Measurements from ENCODE around the gene CNTN5. TPM values are rescaled to one million over a fixed set of nuclear protein-coding genes. Genes with fewer than 3 reads are reported as not detected.

The CNTN5 gene
- total RNA-seq, 1 donor from 2014 or later = not detected

DNA sequence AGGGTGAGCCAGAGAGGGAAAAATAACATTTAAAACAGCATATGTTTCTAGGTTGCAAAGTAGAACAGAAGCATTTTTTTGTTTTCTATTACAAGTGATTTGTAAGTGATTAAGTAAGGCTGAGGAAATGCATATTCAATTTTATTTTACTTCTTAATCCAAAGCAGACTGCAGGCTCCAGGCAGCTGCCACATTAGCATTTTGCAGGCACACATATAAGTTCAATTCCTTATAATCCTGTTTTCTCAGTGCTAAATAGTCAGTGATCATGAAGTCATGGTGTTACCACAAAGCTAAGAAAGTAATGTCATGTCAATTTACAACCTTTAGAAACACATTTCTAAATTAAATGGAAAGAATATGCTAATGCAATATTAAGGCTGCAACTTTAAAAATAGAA, 149.8 kb downstream of the CNTN5 start:
- no peak for ATAC-seq

DNA sequence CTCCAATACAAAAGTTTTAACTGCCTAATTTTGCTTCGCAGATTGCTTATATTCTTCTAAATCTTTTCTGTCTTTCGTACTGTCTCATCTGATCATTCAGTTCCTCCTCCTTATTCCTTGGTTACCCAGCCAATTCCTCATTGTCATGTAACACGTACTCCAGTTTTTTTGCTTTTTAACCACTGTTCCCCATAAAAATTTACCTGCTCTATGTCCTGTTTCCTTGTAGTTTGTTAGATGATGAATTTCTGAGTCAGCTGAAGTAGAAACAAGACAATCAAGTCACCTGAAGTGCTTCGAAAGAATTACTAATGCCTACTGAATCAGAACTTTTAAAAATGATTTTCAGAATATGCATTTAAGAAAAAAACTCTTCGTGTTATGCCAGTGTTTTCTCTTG, 150.6 kb downstream of the CNTN5 start:
- intact Hi-C loops (cut with DNase I) = no loop called here
- H3K27me3 ChIP-seq = no peaks in the 10 kb centered on the region
- H3K9me3 ChIP-seq = no peaks in the 10 kb centered on the region
- no peaks in the 10 kb centered on the region for H3K36me3 ChIP-seq
- TF ChIP-seq, protein P1, sequence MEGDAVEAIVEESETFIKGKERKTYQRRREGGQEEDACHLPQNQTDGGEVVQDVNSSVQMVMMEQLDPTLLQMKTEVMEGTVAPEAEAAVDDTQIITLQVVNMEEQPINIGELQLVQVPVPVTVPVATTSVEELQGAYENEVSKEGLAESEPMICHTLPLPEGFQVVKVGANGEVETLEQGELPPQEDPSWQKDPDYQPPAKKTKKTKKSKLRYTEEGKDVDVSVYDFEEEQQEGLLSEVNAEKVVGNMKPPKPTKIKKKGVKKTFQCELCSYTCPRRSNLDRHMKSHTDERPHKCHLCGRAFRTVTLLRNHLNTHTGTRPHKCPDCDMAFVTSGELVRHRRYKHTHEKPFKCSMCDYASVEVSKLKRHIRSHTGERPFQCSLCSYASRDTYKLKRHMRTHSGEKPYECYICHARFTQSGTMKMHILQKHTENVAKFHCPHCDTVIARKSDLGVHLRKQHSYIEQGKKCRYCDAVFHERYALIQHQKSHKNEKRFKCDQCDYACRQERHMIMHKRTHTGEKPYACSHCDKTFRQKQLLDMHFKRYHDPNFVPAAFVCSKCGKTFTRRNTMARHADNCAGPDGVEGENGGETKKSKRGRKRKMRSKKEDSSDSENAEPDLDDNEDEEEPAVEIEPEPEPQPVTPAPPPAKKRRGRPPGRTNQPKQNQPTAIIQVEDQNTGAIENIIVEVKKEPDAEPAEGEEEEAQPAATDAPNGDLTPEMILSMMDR (IDR thresholded peaks at IDR 0.05) = no peak
- ATAC-seq = no peak
- H3K4me1 ChIP-seq = no peaks in the 10 kb centered on the region
- H3K27ac ChIP-seq = no peak overlapping the region
- H3K4me3 ChIP-seq = no peak overlapping the region
- no peak for DNase-seq

More for the DNA sequence above, 149.8 kb downstream of the CNTN5 start:
- Histone ChIP-seq H3K36me3 (no peaks in the 10 kb centered on the region), H3K27ac (no peak overlapping the region), H3K4me3 (no peak overlapping the region), H3K4me1 (no peaks in the 10 kb centered on the region), H3K9me3 (no peaks in the 10 kb centered on the region), H3K27me3 (no peaks in the 10 kb centered on the region)
- TF ChIP-seq, protein P1 (IDR thresholded peaks at IDR 0.05) = no peak
- no peak for DNase-seq
- intact Hi-C loops (cut with DNase I) = no loop called here

DNA sequence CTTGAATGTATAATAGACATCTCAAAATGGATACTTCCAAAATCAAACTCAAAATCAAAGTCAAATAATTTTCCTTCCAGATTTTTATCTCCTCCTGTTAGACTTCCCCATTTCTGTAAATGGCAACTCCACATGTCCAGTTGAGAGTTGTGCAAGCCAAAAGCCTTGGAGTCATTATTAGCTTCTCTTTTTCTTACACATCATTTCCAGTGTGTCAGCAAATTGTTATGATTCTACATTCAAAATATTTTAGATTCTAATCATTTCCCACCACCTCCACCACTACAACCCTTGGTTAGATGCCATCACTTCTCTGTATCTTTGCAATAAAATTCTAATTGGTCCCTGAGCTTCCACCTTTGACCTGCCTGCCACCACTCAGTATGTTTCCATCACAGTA, 155.7 kb downstream of the CNTN5 start:
- DNase-seq (no peak), ATAC-seq (no peak)
- H3K27me3 ChIP-seq = no peaks in the 10 kb centered on the region
- no peaks in the 10 kb centered on the region for H3K4me1 ChIP-seq
- no peaks in the 10 kb centered on the region for H3K9me3 ChIP-seq
- no peak overlapping the region for H3K4me3 ChIP-seq
- TF ChIP-seq, protein P1 (IDR thresholded peaks at IDR 0.05) = no peak
- intact Hi-C loops (cut with DNase I) = no loop called here
- no peak overlapping the region for H3K27ac ChIP-seq
- no peaks in the 10 kb centered on the region for H3K36me3 ChIP-seq

DNA sequence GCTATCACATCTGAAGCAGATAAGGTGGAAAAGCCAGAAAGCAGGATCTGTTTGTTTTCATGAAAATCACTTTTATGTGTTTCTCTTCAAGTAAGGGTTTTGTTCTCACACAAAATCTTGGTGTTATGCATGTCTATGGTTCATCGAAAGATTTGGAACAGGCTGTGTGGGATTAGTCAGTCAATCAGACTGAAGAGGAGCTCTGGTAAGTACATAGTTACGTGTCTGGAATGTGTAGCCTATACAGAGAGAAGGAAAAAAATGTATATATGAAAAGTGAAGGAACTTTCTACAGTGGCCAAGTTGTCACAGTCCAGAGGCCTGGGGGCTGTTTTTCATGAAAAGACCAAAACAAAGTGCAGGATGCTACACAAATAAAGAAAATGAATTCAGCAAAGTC, 156.7 kb downstream of the CNTN5 start:
- intact Hi-C loops (cut with DNase I) = no loop called here
- Histone ChIP-seq H3K4me3 (no peak overlapping the region), H3K27ac (no peak overlapping the region), H3K9me3 (no peaks in the 10 kb centered on the region), H3K4me1 (no peaks in the 10 kb centered on the region), H3K27me3 (no peaks in the 10 kb centered on the region), H3K36me3 (no peaks in the 10 kb centered on the region)
- no peak for DNase-seq
- TF ChIP-seq, protein P1 (IDR thresholded peaks at IDR 0.05) = no peak
- ATAC-seq = no peak

DNA sequence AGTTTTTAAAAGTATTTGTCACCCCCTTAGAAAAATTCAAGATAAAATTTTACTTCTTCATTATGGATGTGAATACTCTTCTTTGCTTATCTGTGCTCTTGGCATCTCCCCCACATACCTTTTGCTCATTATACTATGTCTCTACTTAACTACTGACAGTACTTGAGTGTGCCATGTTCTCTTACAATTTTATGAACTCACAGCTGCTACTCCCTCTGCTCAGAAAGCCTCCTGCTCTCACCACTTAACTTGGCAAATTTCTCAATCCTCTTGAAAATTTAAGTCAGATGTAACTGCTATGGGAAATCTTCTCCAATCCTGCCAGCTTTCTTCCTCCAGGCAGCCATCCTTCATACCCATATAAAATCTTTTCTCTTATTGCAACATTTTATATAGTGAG, 163.4 kb downstream of the CNTN5 start:
- no peaks in the 10 kb centered on the region for H3K9me3 ChIP-seq
- no peaks in the 10 kb centered on the region for H3K4me1 ChIP-seq
- intact Hi-C loops (cut with DNase I) = no loop called here
- DNase-seq (no peak), ATAC-seq (no peak)
- H3K27ac ChIP-seq = no peak overlapping the region
- no peaks in the 10 kb centered on the region for H3K36me3 ChIP-seq
- H3K27me3 ChIP-seq = no peaks in the 10 kb centered on the region
- TF ChIP-seq, protein P1 (IDR thresholded peaks at IDR 0.05) = no peak
- H3K4me3 ChIP-seq = no peak overlapping the region

DNA sequence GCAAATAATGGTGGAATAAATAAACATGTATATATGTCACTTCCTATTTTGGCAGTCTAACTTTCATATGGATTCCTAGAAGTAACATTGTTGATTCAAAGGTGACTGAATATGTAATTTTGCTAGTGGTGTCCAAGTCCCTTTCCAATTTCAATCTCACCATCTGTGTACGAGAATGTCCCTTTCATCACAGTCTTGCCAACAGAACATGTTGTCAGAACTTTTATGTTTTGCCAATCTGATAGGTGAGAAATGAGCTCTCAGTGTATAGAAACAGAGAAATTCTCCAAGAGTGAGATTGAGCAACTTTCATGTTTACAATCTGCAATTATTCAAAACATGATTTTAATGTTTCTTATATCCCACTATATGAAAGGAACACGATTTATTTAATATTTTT, 167.5 kb downstream of the CNTN5 start:
- no peak overlapping the region for H3K27ac ChIP-seq
- H3K4me3 ChIP-seq = no peak overlapping the region
- H3K36me3 ChIP-seq = no peaks in the 10 kb centered on the region
- DNase-seq (no peak), ATAC-seq (no peak)
- TF ChIP-seq, protein P1 (IDR thresholded peaks at IDR 0.05) = no peak
- intact Hi-C loops (cut with DNase I) = no loop called here
- H3K27me3 ChIP-seq = no peaks in the 10 kb centered on the region
- H3K9me3 ChIP-seq = no peaks in the 10 kb centered on the region
- no peaks in the 10 kb centered on the region for H3K4me1 ChIP-seq
